Breast epithelium (tissue), 4 donors: ENCODE results near the gene RFTN1. TPM values are rescaled to one million over a fixed set of nuclear protein-coding genes. Genes with fewer than 3 reads are reported as not detected.

Experiments
- DNase-seq, 2 donors: peaks; one replicate each; pipeline ENCODE4 v3.0.0-alpha.2; 2019; ENCODE audit warnings: low spot score in 2 of 2
- H3K27ac ChIP-seq, 2 donors: fragments of 200-600 bp; sonication (generic) in 1 of 2; one replicate each; pipeline ENCODE4 v1.5.1; 2016 to 2019; ENCODE audit warnings: mild to moderate bottlenecking in 1 of 2
- H3K27me3 ChIP-seq, 2 donors: fragments of 200-600 bp; sonication (generic) in 1 of 2; one replicate each; pipeline versions ENCODE4 v1.5.1 to v1.6.0; 2017 to 2019; ENCODE audit warnings: control low read depth in 1 of 2, mild to moderate bottlenecking in 1 of 2
- H3K36me3 ChIP-seq: fragments of 200-600 bp; one replicate; pipeline ENCODE4 v1.5.1; 2019
- H3K4me1 ChIP-seq, 2 donors: fragments of 200-600 bp; sonication (generic); one replicate each; pipeline ENCODE4 v1.5.1; 2016 to 2019; ENCODE audit warnings: control low read depth in 1 of 2
- H3K4me3 ChIP-seq, 3 donors: fragments of 200-600 bp; sonication (generic); 1 replicate in 2 of 3; 2 replicates in 1 of 3; pipeline ENCODE4 v1.5.1; 2016 to 2019; ENCODE audit warnings: mild to moderate bottlenecking in 3 of 3, moderate library complexity in 2 of 3
- H3K9me3 ChIP-seq, 2 donors: fragments of 200-600 bp; sonication (generic) in 1 of 2; one replicate each; pipeline ENCODE4 v1.5.1; 2016 to 2019; ENCODE audit warnings: control low read depth in 1 of 2
- CTCF ChIP-seq, 3 donors: fragments of 450-650 bp; IDR thresholded peaks; one replicate each; pipeline ENCODE4 v1.5.1; 2016 to 2017; ENCODE audit warnings: antibody characterized with exemption in 3 of 3, mild to moderate bottlenecking in 3 of 3, moderate library complexity in 3 of 3
- POLR2A ChIP-seq: fragments of 450-650 bp; IDR thresholded peaks from one replicate; pipeline ENCODE4 v1.6.1; 2016; ENCODE audit warnings: antibody characterized with exemption, mild to moderate bottlenecking, moderate library complexity
- POLR2AphosphoS5 ChIP-seq, 3 donors: sonication (generic); formaldehyde crosslinking; IDR thresholded peaks; one replicate each; pipeline ENCODE4 v1.6.1; 2017; ENCODE audit warnings: antibody characterized with exemption in 3 of 3
- intact Hi-C: fragments of 100-400 bp; cut with DNase I; formaldehyde crosslinking; loops from one replicate; pipeline ENCODE4 v1.15.1; 2023; ENCODE audit warnings: low total_unique reads
- total RNA-seq, 3 donors: library from RNA; depleted of rRNA; stranded (reverse); fragments of >200 nt; gene quantifications; one replicate each; pipeline ENCODE4 v1.1.0, GENCODE V29; 2016

RFTN1 gene
- total RNA-seq, 3 donors from 2014 or later, result 13.9 to 108 (median 29.5) TPM

GRCh38 chr3:16478516-16478915 lies 35.0 kb downstream of the RFTN1 start:
- H3K9me3 ChIP-seq, result no peaks in the 10 kb centered on the region
- DNase-seq, result no peak
- intact Hi-C loops, result no loop called here
- no peak overlapping the region for H3K27ac ChIP-seq
- H3K27me3 ChIP-seq, result no peaks in the 10 kb centered on the region
- no peaks in the 10 kb centered on the region for H3K4me1 ChIP-seq
- H3K36me3 ChIP-seq, result no peaks in the 10 kb centered on the region
- no peak for TF ChIP-seq POLR2A
- TF ChIP-seq POLR2AphosphoS5 (IDR thresholded peaks at IDR 0.05), result no peak
- TF ChIP-seq CTCF (IDR thresholded peaks at IDR 0.05), result no peak
- H3K4me3 ChIP-seq, result no peak overlapping the region

- no peak for DNase-seq
- intact Hi-C loops, result no loop called here
- H3K27ac ChIP-seq, result no peak overlapping the region
- H3K36me3 ChIP-seq, result no peaks in the 10 kb centered on the region
- no peaks in the 10 kb centered on the region for H3K4me1 ChIP-seq
- no peaks in the 10 kb centered on the region for H3K9me3 ChIP-seq
- H3K27me3 ChIP-seq, result no peaks in the 10 kb centered on the region
- TF ChIP-seq CTCF (IDR thresholded peaks at IDR 0.05), result no peak
- no peak for TF ChIP-seq POLR2A
- TF ChIP-seq POLR2AphosphoS5 (IDR thresholded peaks at IDR 0.05), result no peak
- H3K4me3 ChIP-seq, result no peak overlapping the region
Measured at GRCh38 chr3:16477521-16477920, 36.0 kb downstream of the RFTN1 start.

- H3K4me3 ChIP-seq, result no peak overlapping the region
- no peak overlapping the region for H3K27ac ChIP-seq
- intact Hi-C loops, result no loop called here
- no peak for DNase-seq
- no peaks in the 10 kb centered on the region for H3K4me1 ChIP-seq
- no peak for TF ChIP-seq POLR2AphosphoS5 (IDR thresholded peaks at IDR 0.05)
- no peak for TF ChIP-seq CTCF (IDR thresholded peaks at IDR 0.05)
- TF ChIP-seq POLR2A, result no peak
- no peaks in the 10 kb centered on the region for H3K27me3 ChIP-seq
- H3K9me3 ChIP-seq, result no peaks in the 10 kb centered on the region
- no peaks in the 10 kb centered on the region for H3K36me3 ChIP-seq
Measured at GRCh38 chr3:16477056-16477455, 36.4 kb downstream of the RFTN1 start.

GRCh38 chr3:16476636-16477035 lies 36.9 kb downstream of the RFTN1 start:
- no peak for TF ChIP-seq POLR2A
- no peak for TF ChIP-seq CTCF (IDR thresholded peaks at IDR 0.05)
- TF ChIP-seq POLR2AphosphoS5 (IDR thresholded peaks at IDR 0.05), result no peak
- no peak for DNase-seq
- intact Hi-C loops, result no loop called here
- Histone ChIP-seq H3K4me1 (no peaks in the 10 kb centered on the region), H3K9me3 (no peaks in the 10 kb centered on the region), H3K27ac (no peak overlapping the region), H3K4me3 (no peak overlapping the region), H3K27me3 (no peaks in the 10 kb centered on the region), H3K36me3 (no peaks in the 10 kb centered on the region)

GRCh38 chr3:16475766-16476165 lies 37.7 kb downstream of the RFTN1 start:
- Histone ChIP-seq H3K9me3 (peaks cover under 1 to 3% of the 10 kb centered on the region in 2 donors), H3K27ac (no peak overlapping the region), H3K4me1 (no peaks in the 10 kb centered on the region), H3K36me3 (no peaks in the 10 kb centered on the region), H3K4me3 (no peak overlapping the region), H3K27me3 (no peaks in the 10 kb centered on the region)
- no peak for DNase-seq
- TF ChIP-seq POLR2A (no peak), CTCF (IDR thresholded peaks at IDR 0.05) (no peak), POLR2AphosphoS5 (IDR thresholded peaks at IDR 0.05) (no peak)
- intact Hi-C loops, result no loop called here
